Stimulated activated CD4-positive, alpha-beta T cell treated with anti-CD3 and anti-CD28 coated beads, Interleukin-1b, Interleukin-23, amount 100 ng/mL, for 48 hours (primary cell): ENCODE measurements around the gene ATAD3B.
A peak's percentile ranks its signal among the peaks of the same experiment; 100 is the strongest.
"Not testable (repeated sequence)": the region's sequence is repeated elsewhere in the genome, so short reads cannot be mapped to it uniquely, and the experiment has no call there.

ENCODE experiments used
- DNase-seq: peaks from one replicate; pipeline ENCODE4 v3.0.0-alpha.2; 2020

The ATAD3B gene

DNA sequence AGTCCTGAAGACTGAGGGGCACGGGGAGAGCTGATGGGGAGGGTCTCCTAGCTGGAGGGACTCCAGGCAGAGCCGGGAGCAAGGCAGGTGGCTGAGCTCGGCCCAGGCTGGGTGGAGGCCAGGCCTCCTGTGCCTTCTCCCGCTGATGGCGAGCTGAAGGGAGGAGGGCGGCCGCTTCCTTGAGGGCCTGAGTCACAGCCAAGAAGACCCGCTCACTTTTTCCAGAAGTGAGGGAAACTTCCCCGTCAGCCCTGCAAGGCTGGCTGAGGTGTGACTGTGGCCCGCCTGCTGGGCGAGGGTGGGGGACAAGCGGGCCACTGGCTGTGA is 37.8 kb upstream of the ATAD3B start:
- DNase-seq, result peak; percentile 79

DNA sequence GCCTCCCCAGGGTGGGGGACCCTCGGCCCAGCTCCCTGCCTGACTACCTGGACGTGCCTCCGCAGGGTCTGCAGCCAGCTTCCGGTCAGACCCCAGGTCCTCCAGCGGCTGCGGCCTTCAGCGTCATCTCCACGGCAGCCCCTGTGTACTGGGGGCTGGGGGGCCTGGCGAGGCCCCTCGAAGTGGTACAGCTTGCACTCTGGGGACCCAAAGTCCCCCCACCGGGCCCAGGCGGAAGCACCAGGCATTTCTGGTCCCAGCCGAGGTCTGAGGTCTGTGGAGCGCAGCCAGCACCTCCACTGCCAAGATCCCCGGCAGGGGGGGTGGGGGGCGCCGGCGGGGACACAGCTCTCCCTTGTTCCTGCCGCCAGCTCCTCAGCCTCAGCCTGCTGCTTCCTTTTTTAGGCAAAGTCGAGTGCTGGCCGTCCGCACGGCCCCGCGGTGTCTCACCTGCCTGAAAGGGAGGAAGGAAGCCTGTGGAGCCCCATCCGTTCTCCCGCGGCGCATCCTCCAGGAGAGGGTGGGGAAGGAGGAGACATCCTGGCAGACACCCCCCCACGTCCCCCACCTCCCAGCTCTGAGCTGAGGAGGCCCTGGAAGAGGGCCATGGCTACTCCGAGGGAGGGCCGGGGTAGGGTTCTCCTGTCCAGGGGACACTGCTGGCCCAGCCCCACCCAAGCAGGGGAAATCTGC is 37.3 kb upstream of the ATAD3B start:
- no peak for DNase-seq

DNA sequence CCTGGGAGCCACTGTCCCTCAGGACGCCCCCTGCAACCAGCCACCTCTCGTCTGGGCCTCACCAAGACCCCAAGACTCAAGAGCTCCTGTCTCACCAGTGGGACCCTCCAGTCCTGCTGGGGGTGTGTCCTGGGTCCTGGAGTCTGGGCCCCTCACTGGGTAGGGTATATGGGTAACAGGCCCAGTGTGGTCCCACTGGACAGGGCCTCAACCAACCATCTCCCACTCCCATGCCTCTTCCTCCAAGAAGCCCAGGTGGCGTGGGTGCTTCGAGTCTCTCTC is 36.8 kb upstream of the ATAD3B start:
- DNase-seq, result no peak

DNA sequence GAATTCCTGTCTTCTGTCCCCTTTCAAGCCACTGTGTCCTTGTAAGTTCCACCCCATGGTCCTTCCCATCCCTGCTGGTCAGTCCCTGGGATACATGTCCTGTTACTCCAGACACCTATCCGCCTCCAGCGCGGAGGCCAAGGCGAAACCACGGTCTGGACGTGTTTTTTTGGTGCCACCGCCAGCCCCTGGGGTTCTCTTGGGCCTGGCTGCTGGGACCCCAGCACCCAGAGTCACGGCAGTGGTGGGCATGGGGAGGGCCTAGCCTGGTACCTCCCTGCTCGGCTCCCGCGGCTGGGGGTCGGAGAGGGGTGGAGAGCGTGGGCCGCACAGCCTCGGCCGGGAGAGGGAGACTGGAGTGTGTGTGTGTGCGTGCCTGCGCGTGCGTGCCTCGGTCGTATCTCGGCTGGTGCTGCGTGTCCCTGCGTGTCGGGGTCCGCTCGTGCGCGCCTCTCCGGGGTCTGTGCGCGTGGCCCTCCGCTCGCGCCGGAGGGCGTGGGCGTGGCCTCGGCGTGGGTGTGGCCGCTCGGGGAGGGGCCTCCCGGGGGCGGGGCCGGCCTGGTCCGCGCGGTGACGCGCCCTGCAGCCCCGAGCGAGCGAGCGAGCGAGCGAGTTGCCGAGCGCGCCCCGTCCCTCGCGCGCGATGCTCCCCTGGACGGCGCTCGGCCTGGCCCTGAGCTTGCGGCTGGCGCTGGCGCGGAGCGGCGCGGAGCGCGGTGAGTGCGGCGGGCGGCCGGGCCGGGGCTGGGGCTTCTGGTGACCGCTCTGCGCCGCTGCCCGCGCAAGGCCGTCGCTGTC is 36.3 kb upstream of the ATAD3B start, which contains the start of gene VWA1:
Gene VWA1, plus strand, starts transcription at position 585 of the 798 bp plus-strand sequence. Its CDS starts 59 bp downstream, at position 644.
- peak; percentile 65 for DNase-seq

DNA sequence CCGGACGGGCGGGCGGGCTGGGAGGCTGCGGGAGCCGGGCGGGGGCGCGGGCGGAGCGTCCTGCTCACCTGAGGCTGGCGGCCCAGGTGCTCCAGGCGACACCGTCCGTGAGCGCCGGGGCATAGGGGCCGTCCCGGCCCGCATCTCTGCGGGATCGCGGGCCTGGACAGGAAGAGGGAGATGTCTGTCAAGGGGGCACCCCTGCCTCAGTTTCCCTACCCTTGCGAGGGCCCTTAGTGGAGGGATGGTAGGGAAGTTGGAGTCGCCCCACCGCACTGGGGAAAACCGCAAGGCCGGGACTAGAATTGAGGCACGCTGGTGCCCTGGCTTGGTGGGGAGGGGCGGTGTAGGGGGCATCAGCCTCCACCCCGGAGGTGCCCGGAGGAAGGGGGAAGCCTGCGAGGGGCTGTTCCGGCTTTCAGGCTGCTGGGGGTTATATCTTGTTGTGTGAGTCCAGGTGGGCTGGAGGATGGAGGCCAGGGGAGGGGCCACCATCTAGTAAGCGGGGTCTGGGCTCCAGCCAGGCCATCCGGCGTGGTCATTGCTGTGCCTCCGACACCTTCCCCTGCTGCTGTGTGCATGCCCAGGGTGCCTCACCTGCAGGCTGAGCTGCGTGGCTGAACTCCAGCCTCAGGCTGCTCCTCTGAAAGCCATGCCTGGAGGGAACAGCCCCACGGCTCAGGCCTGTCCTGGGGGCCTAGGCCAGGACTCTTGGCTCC is 35.5 kb upstream of the ATAD3B start:
- no peak for DNase-seq

DNA sequence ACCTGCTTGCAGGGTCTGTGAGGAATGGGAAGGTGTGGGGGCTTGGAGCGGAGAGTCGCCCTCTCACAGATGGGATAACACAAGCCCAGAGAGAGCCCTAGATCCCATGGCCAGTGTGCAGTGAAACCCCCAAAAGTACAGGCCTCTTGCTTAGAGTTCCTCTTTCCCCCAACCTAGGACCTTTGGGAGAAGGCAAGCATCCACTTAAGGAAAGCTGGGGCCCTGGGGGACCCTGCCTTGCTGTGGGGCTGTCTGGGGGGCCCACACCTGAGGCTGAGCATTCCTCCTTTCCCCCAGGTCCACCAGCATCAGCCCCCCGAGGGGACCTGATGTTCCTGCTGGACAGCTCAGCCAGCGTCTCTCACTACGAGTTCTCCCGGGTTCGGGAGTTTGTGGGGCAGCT is 34.9 kb upstream of the ATAD3B start:
- no peak for DNase-seq

DNA sequence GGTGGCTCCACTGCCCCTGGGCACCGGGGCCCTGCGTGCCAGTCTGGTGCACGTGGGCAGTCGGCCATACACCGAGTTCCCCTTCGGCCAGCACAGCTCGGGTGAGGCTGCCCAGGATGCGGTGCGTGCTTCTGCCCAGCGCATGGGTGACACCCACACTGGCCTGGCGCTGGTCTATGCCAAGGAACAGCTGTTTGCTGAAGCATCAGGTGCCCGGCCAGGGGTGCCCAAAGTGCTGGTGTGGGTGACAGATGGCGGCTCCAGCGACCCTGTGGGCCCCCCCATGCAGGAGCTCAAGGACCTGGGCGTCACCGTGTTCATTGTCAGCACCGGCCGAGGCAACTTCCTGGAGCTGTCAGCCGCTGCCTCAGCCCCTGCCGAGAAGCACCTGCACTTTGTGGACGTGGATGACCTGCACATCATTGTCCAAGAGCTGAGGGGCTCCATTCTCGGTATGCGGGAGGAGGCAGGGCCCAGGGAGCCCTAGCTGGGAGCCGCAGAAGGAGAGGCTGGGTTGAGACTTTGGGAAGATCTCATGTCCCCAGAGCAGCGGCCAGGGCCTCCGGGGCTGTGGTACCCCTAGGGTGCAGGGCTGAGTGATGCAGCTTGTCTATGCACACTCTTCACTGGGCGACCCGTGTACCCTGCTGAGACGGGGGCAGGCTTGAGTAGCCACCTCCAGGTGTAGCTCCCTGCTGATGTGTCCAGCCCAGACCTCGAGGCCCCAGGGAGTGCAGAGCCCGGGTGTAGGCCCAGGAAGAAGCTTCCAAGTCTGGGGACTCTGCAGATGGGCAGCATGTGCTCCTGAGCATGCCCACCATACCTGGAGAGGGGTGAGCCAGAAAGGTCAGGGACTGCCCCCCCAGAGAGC is 34.3 kb upstream of the ATAD3B start:
- DNase-seq, result no peak

DNA sequence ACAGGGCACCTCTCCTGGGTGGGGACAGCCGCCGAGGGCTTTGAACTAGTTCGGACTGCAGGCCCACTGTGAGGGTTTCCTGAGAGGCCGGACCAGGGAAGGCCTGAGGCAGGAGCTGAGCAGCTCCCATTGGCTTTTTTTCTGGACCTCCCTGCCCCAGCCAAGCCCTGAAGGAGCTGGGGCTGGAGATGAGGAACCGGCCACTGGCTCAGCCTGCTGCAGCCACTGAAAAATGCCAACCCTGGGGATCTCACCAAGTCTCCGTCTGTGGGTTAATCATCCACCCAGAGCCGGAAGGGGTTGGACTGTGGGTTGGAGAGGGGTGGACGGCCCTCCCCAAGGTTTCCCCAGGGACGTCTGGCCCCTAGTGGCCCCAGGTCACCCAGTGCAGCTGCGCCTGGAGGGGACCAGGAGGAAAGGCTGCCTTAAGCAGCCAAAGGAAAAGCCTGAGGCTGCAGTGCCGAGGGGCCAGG is 33.6 kb upstream of the ATAD3B start:
- no peak for DNase-seq

DNA sequence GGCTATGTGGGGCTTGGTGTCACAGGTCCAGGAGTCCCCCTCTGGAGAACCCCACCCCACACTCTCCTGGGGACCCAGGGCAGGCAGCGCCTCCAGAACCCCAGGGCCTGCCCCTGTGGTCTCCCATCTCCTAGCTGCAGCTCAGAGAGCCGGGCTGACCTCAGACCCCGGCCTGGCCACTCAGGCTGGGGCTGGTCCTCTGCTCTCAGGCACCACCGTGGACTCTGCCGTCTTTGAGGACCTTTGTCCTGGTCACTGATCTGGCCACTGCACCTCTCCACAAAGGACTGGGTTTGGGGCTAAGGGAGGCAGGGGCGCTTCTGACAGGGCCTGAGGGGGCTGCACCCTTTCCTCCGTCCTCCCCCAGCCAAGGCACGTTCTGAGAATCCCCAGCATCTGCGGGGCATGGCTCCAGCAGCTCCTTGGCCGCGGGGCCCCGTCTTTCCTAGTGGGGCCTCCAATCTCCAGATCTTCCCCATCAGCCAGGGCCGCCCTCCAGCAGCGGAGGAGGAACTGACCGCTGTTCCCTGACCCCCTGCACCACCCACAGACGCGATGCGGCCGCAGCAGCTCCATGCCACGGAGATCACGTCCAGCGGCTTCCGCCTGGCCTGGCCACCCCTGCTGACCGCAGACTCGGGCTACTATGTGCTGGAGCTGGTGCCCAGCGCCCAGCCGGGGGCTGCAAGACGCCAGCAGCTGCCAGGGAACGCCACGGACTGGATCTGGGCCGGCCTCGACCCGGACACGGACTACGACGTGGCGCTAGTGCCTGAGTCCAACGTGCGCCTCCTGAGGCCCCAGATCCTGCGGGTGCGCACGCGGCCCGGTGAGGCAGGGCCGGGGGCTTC is 32.8 kb upstream of the ATAD3B start:
- DNase-seq, result no peak

DNA sequence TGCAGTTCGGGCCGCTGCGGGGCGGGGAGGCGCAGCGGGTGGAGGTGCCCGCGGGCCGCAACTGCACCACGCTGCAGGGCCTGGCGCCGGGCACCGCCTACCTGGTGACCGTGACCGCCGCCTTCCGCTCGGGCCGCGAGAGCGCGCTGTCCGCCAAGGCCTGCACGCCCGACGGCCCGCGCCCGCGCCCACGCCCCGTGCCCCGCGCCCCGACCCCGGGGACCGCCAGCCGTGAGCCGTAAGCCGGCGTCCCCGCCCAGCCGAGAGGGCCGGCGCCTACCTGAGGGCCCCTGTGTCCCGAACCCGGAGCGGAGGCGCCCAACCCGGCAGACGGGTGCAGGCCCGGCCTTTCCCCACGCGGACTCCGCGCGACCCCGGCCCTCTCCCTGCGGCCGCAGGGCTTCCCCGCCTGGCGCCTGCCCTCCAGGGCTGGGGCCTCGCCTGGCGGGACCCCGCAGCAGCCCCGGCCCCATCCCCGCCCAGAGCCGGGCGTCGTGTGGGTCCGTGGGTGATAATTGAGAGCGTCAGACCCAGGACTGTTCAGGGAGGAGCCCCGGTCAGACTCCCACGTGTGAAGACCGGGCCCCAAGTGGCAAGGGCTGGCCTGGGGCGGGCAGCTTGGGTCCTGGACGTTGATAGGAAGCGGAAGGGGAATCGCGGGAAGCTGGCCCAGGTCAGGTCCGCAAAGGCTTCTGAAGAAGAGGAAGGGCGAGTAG is 31.9 kb upstream of the ATAD3B start:
- DNase-seq, result no peak

DNA sequence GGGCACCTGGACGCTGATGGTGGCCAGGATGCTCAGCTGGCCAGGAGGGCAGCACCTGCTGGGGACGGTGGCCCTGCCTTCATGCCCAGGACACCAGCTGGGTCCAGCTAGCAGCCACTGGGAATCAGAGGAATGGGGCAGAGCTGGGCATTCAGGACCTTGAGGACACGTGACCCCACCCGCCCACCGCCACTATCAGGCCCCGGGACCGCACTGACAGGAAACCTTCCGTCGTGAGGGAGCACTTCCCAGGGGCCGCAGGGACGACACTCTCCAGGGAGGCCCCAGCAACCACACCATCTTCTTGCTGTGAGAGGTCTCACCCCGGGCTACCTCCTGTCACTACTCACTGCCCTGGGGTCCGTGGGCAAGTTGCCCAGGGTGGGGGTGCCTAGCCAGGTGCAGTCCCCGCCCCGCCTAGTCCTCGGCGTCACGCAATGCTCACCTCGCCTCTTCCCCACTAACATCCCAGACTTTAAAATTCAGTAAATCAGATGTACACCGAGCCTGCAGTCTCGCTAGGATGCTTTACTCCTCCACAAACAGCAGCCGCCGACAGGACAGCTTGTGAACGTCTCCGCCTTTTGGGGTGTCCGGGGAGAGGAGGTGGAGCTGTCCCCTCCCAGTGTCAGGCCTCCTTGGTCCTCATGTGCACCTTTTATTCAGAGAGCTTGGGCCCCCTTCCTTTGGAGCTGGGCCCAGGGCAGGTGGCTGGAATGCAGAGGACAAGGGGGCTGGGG is 31.1 kb upstream of the ATAD3B start:
- no peak for DNase-seq

DNA sequence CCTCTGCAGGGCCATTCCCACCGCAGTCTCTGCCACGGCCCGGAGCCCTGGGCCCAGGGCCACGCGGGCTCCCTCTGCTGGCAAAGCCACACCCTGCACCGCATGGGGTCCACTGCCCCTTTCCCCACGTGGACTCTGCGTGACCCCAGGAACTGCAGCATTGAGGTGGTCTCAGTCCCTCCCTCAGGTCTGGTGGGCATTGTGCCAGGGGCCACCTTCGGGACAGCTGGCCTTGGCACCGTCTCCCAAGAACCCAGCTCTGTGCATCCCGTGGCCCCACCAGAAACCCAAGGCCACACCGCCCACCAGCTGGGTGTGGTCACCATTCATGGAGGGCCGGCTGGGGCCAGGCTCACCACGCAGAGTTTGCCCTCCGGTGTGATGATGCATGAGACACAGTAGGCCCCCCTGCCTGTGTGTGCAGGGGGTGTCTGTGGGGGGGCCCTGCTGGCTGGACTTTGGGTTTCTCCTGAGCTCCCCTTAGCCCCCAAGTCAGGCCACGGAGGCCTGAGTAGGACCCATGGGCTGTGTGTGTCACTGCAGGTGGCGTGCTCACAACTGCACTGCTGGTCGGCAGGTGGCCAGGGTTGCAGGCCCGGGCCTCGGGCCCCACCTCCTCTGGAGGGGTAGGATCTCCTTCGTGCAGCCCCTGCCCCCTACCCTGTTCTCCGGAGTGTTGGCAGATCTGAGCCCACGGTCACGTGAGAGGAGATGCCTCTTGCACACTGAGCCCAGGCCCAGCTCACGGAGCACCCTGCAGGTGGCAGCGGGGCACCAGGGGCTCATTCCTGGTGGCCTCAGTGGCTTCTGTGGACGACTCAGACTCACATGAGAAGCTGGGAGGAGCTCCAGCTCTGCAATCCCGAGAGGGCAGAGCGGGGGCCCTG is 30.3 kb upstream of the ATAD3B start:
- DNase-seq, result peak; percentile 55

DNA sequence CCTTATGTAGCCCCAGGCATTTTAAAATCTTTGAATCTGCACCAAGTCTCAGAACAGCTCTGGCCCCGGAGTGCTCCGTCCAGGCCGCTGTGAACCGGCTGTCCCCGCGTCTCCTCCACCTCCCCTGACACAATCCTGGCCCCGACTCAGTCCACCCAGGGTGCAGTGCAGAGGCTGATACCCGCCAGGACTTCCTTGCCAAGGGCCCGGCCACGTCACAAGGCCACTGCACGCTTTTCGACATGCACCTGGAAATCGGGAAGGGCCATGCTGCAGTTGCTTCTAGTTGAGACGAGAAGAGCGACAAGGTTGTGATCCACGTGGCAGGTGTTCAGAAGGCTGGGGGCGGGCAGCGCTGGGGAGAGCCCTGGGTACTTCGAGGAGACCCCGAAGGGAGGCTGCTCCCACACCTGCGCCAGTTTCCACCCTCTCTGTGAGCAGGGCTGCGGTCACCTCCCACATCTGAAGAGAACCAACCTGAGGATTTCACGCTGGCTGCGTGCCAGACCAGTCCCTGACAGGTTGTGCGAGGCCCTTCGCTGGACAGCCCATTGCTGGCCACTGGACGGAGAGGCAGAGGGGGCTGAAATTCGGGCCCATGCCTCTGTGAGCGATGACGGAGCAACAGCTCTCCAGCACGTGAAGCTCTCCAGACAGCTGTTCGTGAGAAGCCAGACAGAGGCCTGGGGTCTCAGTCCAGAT is 29.3 kb upstream of the ATAD3B start:
- no peak for DNase-seq

DNA sequence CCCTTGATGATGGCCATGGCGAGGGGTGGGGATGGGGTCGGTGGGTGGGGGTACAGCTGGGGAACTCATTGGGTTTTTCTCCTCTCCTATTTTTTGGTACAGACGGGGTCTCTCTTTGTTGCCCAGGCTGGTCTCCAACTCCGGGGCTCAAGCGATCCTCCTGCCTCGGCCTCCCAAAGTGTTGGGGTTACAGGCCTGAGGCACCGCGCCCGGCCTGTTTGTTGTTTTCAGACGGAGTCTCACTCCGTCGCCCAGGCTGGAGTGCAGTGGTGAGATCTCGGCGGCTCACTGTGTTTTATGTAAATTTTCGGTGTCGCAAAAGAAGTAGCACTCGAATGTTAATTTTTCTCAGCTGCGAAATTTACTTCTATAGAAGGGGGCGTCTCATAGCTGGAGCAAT is 24.9 kb upstream of the ATAD3B start:
- DNase-seq, result not testable (repeated sequence)

DNA sequence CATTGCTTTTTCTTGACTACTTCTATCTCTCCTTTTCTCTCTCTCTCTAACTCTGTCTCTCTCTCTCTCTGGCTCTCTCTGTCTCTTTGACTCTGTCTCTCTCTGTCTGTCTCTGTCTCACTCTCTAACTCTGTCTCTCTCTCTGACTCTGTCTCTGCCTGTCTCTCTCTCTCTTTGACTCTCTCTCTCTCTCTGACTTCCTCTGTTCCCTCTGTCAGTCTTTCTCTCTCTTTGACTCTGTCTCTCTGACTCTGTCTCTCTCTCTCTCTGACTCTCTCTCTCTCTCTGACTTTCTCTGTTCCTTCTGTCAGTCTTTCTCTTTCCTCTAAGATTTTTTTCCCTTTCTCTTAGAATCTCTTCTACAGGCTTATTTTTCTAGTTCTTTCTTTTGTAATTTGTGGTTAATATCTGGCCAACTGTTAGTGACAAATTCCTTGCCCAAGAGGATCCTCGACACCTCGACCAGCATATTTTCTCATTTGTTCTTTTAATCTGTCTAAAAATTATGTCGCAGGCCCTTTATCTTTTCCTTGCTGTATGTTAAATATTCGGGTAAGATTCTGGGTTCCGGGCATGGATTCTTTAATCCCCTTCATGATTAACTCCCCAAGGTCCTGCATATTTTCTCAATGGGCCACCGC is 22.3 kb upstream of the ATAD3B start, which contains the start of gene ATAD3C:
Gene ATAD3C, plus strand, starts transcription at position 591 of the 641 bp plus-strand sequence. CDS start 995 bp downstream, outside the sequence.
- DNase-seq, result no peak

DNA sequence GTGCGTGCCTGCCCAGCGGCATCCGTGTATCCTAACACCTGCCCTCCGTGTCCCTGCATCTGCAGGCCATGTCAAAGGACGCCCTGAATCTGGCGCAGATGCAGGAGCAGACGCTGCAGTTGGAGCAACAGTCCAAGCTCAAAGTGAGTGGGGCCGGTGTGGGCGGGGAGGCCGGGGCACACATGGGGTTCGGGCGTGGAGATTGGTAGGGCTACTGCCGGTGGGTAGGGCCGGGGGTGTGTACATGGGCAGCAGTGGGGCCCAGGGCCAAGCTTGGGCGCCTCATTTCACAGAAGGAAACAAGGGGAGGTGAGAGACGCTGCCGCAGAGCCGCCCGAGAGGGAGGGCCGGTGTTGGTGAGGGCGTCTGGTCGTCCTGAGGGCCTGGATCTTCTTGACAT is 20.9 kb upstream of the ATAD3B start:
- not testable (repeated sequence) for DNase-seq

DNA sequence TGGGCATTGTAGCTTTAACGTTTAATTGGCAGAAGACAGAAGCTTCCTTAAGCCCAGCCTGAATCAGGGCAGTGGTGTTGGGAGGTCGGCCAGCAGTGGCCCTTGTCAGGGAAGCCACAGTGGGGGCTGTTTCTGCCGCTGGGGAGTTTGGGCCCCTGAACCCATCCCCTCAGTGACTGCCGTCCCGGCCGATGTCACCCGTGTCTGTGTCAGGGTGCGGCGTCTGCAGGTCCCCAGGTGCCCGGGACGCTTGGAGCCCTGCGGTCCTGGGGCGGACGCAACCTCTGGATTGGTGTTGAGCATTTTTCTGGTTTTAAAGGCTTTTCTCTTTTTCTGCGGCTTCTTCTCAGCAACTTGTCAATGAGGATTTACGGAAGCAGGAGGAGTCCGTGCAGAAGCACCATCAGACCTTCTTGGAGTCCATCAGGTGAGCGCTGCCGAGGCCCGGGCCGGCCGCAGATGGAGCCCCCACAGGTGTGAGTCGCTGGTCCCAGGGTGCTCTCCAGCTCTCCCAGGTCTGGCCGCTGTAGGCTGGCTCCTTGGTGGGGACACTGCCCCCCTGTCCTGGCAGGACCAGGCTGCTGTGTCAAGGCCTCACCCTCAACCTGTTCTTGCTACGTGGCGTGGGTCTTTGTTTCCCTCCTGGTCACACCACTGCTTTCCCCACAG is 19.7 kb upstream of the ATAD3B start:
- no peak for DNase-seq

DNA sequence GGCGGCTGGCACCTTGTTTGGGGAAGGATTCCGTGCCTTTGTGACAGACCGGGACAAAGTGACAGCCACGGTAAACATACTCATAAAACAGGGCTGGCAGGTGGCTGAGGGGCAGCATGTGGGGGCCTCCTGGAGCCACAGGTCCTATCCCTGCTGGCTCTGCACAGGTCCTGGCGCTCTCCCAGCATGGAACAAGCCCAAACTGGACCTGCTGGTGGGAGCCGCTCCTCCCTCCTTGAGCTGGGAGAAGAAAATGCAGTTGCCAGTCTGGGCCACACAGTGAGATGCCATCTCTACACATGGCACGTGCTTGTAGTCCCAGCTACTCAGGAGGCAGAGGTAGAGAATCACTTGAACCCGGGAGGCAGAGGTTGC is 19.2 kb upstream of the ATAD3B start:
- not testable (repeated sequence) for DNase-seq
